Panc1 (cell line): ENCODE data around the gene SAP30BP.

Experiments
- CTCF ChIP-seq: fragments of 450-650 bp; IDR thresholded peaks from 2 replicates; pipeline ENCODE4 v1.5.1; 2017; ENCODE audit warnings: mild to moderate bottlenecking
- POLR2AphosphoS5 ChIP-seq: IDR thresholded peaks from 2 replicates; pipeline ENCODE4 v1.6.1; 2012; ENCODE audit warnings: mild to moderate bottlenecking, low read depth, low read length, moderate library complexity
- REST ChIP-seq, 2 experiments: IDR thresholded peaks; 2 replicates each; pipeline ENCODE4 v1.6.1; 2011 to 2012; ENCODE audit warnings: low read depth in 2 of 2, control low read depth in 1 of 2, low read length in 1 of 2, mild to moderate bottlenecking in 1 of 2, moderate library complexity in 1 of 2; ENCODE audit not compliant: insufficient read depth in 1 of 2
- TCF7L2 ChIP-seq: IDR thresholded peaks from 2 replicates; pipeline ENCODE4 v1.6.1; 2011; ENCODE audit warnings: mild to moderate bottlenecking, low read depth, low read length, inconsistent platforms

- TF ChIP-seq CTCF (no peak), POLR2AphosphoS5 (no peak), TCF7L2 (no peak), REST (IDR thresholded peaks at IDR 0.05; ENCODE audit: insufficient read depth in 1 of 2, low read depth in 2 of 2, low read length in 1 of 2) (no peak)
Measured at GRCh38 chr17:75647061-75647460, 20.1 kb upstream of the SAP30BP start.
